HG03097 (cell line): Measurements from ENCODE around the gene RPS6KB2.
"Not testable (repeated sequence)": the region's sequence is repeated elsewhere in the genome, so short reads cannot be mapped to it uniquely, and the experiment has no call there.

ENCODE experiments used
- ATAC-seq: cut with Tn5 transposase; IDR thresholded peaks from one replicate; pipeline ENCODE4 v1.9.1; 2021; ENCODE audit not compliant: unreplicated experiment, low FRiP score

RPS6KB2 gene

DNA sequence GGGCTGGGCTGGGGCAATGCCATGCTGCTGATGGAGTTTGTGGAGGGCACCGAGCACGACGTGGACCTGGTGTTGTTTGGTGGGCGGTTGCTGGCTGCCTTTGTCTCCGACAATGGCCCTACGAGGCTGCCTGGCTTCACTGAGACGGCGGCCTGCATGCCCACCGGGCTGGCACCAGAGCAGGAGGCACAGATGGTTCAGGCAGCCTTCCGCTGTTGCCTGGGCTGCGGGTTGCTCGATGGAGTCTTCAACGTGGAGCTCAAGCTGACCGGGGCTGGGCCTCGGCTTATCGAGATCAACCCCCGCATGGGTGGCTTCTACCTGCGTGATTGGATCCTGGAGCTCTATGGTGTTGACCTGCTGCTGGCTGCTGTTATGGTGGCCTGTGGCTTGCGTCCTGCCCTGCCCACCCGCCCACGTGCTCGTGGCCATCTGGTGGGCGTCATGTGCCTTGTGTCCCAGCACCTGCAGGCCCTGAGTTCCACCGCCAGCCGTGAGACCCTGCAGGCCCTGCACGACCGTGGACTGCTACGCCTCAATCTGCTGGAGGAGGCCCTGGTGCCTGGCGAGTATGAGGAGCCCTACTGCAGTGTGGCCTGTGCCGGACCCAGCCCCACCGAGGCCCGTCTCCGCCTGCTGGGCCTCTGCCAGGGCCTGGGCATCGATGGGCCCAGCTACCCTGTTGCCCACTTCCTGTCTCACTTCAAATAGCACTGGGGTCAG lies 4.2 kb upstream of the RPS6KB2 start:
- no peak for ATAC-seq

DNA sequence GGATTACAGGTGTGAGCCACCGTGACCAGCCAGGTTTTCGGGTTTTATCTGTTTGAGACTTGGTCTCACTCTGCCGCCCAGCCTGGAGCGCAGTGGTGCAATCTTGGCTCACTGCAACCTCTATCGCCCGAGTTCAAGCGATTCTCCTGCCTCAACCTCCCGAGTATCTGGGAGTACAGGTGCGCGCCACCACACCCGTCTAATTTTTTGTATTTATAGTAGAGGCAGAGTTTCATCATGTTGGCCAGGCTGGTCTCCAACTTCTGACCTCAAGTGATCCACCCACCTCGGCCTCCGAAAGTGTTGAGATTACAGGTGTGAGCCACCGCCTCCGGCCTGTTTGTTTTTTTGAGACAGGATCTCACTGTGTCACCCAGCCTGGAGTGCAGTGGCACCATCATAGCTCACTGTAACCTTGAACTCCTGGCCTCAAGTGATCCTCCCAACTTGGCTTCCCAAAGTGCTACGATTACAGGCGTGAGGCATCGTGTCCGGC lies 882 bp upstream of the RPS6KB2 start:
- not testable (repeated sequence) for ATAC-seq

DNA sequence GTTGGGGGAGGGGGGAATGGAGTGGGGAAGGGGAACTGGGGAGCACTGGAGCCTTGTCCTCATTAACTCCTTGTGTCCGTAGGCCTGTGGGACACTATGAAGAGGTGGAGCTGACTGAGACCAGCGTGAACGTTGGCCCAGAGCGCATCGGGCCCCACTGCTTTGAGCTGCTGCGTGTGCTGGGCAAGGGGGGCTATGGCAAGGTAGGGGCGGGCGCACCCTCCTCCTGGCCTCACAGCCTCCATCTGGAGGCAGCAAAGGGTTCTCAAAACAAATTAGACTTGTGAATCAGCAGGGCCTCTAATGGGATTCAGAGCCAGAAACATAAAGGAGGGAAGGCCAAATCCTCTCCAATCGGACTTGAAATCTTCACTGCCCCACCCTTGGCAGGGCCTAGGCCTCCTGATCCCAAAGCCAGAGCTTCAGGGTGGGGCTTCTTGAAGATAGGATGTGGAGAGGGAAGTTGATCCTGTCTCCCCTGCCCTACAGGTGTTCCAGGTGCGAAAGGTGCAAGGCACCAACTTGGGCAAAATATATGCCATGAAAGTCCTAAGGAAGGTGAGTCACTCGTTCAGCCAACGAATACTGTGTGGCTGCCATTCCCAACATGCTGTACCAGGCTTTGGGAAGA lies 859 bp downstream of the RPS6KB2 start:
- no peak for ATAC-seq

DNA sequence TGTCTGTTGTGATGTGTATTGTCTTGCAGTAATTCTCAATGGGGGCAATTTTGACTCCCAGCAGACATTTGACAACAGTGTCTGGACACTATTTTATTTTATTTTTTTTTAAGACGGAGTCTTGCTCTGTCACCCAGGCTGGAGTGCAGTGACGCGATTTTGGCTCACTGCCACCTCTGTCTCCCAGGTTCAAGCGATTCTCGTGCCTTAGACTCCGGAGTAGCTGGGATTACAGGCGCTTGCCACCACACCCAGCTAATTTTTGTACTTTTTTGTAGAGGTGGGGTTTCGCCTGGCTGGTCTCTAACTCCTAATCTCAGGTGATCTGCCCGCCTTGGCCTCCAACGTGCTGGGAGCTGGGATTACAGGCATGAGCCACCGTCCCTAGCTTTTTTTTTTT lies 1.4 kb downstream of the RPS6KB2 start:
- ATAC-seq, result no peak

DNA sequence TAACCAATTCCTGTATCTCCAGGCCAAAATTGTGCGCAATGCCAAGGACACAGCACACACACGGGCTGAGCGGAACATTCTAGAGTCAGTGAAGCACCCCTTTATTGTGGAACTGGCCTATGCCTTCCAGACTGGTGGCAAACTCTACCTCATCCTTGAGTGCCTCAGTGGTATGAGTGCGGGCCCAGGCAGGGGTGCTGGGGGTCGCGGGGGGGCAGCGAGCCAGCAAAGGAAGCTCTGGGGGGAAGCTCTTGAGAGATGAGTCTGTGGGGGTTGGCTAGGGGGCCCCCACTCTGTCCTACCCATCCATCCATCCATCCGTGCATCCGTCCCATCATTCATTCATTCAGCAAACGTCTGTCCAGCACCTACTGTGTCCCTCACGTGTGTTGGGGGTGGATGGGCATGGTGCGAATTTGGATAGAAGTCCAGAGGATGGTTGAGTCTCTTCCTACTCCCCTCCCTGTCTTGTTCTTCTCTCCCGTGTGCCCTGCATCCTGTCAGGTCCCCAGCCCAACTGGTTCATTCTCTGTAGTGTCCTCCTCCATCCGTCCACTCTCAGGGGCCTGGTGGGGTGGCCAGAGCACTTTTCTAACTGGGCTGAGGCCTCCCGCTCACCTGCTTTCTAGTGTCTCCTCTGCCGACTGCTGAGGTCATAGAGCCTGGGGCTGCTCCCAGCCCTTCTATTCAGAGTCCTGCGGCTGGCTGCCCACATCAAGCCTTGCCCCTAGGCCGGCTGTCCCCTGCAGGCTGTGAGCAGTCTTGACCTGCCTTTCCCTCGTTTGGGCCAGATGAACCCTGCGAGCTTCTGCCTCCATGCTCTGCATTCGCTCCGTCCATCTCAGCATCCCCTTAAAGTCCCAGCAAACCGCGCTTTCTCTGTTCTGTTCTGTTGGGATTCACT lies 3.3 kb downstream of the RPS6KB2 start:
- ATAC-seq, result no peak

DNA sequence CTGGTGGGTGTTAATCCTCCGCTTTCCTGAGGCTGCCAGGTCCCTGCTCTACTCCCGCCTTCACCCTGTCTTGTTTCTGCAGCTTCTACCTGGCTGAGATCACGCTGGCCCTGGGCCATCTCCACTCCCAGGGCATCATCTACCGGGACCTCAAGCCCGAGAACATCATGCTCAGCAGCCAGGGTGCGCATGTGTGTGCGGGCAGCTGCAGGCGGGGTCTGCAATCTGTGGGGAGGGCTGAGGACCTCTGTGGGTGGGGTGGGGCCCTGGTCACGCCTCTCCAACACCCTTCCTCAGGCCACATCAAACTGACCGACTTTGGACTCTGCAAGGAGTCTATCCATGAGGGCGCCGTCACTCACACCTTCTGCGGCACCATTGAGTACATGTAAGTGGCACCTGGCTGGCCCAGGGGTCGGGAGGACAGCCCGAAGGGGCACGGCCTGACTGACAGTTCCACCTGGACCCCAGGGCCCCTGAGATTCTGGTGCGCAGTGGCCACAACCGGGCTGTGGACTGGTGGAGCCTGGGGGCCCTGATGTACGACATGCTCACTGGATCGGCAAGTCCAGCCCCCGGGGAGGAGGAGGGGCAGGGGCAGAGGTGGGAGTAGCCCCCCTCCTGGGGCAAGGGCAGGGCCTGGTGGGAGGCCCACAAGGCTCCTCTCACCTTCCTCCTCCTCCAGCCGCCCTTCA lies 4.5 kb downstream of the RPS6KB2 start:
- no peak for ATAC-seq

DNA sequence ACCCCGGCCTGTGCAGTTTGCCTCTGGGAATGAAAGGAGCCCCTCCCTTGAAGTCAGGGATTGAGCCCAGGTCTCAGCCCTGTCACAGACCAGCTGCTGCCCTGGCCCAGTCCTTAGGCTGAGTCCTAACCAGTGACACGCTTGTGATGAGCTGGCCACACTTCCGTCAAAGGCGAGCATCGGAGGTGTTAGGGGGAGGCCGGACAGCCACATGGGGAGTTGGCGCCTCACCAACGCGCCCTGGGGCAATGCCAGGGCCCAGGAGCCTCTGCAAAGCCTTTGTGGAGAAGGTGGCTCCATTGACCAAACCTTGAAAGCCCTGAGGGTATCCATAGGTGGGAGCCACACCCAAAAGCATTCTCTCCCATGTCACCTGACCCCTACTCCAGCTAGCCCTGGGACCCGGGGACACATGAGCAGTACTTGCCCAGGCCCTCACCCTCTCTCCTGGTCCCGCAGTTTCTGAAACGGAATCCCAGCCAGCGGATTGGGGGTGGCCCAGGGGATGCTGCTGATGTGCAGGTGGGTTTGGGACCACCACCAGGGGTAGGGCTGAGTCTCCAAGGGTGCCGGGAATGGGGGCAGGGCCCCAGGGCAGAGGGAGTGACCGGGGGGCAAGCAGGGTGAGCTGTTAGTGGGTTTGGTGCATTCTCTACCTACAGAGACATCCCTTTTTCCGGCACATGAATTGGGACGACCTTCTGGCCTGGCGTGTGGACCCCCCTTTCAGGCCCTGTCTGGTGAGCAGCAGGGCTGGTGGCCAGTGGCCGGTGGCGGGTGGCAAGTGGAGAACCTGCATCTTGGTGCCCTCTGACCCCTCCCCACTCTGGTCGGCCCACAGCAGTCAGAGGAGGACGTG lies 5.5 kb downstream of the RPS6KB2 start:
- no peak for ATAC-seq

DNA sequence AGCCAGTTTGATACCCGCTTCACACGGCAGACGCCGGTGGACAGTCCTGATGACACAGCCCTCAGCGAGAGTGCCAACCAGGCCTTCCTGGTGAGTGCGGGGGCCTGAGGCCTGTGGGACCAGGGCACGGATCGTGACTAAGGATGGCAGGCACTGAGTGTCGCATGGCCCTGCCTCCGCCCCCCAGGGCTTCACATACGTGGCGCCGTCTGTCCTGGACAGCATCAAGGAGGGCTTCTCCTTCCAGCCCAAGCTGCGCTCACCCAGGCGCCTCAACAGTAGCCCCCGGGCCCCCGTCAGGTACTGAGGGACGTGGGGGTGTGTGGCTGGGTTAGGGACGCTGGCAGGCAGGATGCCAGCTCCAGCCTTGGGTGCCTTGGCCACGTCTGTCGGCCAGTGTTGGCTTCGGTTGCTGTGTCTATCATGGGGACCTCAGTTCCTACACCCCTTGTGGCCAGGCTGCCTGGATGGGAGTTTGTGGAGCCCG lies 6.1 kb downstream of the RPS6KB2 start:
- no peak for ATAC-seq

DNA sequence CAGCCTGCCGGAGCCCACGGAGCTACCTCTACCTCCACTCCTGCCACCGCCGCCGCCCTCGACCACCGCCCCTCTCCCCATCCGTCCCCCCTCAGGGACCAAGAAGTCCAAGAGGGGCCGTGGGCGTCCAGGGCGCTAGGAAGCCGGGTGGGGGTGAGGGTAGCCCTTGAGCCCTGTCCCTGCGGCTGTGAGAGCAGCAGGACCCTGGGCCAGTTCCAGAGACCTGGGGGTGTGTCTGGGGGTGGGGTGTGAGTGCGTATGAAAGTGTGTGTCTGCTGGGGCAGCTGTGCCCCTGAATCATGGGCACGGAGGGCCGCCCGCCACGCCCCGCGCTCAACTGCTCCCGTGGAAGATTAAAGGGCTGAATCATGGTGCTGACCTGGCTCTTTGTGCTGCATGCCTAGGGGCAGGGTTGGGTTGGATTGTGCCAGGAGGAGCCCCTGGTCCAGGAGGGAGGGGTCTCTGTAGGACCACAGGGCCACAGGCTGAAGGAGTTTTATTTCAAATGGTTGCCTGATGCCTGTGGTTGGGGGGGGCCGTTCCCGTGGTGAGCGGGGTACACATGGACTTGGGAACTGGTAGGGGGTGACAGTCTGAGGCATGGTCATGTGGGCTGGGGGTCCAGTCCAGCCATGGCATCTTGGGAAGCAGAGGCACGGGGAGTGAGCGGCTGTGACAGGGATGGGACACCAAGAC lies 6.9 kb downstream of the RPS6KB2 start:
- ATAC-seq, result no peak

DNA sequence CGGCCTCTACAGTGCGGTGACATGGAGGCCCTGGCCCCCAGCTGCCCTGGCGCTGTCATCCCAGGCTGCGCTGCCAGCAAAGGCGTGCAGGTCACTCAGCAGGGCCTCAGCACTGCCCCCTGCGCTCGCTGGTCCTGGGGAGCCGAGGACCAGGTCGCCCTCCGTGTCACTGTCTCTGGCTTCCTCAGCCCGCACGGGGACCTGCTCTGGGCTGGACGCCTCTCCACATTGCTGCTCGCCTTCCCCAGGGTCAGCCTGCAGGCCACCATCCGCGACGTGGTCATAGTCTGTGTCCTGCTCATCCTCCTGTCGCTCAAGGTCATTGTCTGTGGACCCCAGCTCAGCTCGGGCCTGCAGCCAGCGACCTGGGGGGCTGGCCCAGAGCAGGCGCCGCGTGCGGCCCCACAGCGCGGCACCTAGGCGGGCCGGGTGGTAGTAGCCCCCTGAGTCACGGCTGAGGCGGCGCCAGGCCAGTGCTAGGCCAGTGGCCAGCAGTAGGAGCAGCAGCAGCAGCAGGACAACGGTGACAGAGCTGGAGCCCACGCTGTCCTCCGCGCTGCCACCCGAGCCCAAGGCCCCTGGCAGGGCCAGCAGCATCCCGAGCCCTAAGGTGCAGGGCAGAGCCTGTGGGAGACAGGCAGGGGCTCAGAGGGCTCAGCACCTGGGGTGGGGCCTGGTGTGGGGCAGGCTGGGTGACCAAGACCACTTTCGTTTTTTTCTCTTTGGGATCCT lies 7.6 kb downstream of the RPS6KB2 start:
- ATAC-seq, result no peak

DNA sequence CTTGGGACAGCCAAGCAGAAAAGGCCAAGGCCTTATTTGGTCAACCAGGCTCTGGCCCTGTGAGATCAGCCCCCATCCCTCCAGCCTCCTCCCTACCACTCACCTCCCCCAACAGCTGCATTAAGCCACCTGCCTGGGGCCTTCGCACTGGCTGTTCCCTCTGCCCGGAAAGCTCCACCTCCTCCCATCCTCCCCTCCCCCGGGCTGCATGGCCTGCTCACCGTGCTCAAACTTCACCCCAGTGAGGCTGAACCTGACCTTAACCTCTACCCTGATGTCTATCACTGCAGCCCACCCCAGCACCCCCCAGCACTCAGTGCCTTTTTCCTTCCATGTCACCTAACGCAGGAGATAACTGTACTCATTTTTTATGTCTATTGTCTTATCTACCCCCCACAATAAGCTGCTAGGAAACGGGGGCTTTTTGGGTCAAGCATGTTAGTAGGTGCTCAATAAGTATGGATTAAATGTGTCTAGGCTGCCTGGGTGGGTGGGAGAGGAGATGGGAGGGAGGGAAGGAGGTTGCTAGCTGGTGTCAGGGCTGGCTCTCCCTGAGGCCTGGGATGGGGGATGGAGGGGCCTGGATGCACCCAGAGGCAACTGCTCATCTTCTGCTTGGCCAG lies 8.3 kb downstream of the RPS6KB2 start:
- no peak for ATAC-seq

DNA sequence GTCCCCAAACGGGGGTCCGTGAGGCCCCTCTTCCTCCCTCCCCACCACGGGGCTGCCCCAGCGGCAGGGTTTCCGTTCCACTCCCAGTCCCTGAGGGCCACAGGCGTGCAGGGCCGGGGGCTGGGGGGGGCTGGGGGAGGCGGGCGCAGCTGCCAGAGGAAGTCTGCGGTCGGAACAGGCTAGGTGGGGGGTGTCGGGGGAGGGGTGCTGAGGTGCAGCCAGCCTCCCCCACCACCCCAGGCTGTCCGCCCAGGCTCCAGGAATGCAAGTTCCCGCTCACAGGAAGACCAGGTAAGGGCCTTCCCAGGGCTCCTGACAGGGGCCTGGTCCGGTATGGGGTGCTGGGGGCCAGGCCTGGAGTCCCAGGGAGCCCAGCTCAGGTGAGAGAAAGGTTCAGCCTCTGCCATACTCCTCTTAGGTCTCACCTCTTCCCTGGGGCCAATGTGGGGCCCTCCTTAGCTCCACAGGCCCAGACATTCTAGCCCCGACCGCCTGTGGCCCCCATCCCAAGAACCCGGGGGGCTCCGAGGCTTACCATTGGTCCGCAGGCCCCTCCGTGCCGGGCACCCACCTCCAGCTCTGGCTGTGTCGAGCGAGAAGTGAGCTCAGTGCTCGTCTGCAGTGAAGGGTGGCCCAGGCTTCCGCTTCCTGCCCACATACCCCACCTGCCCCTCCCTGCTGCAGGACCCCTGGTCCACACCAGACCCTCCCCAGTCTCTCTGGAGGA lies 9.0 kb downstream of the RPS6KB2 start, which contains the start of gene PTPRCAP:
Gene PTPRCAP, minus strand, starts transcription at position 601 of the 727 bp plus-strand sequence. Its CDS starts 63 bp downstream, at position 538.
- no peak for ATAC-seq

DNA sequence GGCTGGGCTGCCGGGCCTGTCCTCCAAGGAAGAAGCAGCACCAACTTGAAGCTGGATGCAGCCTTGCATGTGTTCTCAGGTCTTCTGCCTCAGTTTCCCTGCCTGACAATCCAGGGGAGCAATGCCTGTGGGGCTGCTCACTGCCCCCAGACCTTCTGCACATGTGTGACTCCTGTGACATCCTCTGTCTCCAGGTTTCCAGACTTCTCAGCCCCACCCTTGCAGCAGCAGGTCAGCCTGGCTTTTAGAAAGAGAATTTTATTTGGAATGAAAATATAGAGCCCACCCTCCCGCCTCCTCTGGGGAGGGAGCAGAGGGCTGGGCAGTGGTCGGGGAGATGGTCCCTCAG lies 9.5 kb downstream of the RPS6KB2 start:
- ATAC-seq, result no peak

DNA sequence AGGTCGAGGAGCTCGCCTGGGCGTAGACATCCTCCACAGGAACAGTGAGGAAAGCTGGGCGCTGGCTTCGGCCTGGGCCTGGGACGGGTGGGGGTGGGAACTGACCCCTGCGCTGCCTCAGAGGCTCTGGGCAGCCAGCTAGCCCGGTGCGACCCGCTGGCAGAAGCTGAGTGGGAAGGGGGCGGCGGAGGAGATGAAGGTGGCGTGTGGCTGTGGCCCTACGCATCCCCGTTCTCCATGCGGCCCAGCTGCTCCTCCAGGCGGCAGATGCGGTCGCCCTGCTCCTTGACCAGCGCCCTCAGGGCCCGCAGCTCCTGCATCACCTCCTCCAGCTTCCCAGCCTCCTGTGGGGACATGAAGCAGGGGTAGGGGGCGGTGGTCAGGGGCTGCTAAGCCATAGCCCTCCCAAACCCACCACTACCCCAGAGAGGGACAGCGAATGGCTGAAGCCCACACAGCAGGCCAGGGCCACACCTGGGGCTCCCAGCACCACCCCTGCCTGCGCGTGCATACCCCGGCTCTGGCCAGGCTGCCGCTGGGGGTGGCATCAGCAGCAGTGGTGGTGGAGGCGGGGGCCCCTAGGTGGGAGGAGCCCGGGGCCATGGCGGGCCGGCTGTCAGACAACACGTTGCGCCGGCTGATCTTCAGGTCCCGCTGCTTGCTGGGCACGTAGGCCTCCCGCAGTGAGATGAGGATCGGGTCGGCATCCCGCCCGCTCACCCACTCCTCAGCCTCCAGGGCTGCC lies 10.0 kb downstream of the RPS6KB2 start:
- no peak for ATAC-seq

DNA sequence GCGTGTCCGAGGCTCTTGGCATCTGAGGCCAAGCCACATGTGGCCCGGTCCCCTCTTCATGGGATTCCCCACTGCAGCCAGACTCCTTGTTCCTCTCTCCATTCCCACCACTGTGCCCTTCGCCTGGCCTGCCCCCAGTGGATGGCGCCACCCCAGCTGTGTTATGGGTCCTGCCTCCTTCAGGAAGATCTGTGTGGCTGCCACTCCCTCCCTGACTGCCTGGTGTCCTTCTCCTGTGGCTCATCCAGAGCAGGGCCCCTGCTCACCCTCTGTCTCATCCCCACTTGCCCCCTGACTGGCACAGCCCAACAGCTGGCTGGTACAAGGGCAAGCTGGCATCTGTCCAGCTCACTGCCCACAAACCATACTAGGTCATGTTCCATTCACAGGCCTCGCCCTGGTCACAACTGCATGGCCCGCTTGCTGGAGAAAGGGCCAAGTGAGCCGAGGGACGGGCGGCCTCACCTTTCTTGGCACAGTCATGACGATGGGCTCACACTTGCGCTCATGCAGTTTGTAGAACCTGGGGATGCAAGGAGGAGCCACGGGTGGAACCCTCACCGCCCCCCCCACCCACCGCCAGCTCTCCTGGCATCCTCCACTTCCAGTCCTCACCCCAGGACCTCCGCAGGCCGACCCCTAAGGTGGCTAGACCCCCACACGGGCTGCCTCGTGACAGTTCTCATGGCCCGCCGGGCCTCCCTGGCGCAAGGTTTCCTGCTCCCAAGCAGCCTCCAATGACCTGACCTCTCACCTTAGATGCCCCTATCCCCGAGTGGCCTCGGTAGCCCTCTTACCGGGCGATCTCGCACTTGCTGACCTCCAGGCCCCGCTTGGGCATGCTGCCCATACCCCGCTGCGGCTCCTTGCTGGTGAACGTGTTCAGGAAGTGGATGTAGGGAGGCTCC lies 11.3 kb downstream of the RPS6KB2 start:
- ATAC-seq, result no peak
